Choroid plexus epithelial cell (primary cell): ENCODE data around the gene FAM234B.

Experiments
- DNase-seq: peaks from one replicate; pipeline ENCODE4 v3.0.0-alpha.2; 2010; ENCODE audit warnings: low read depth
- H3K4me3 ChIP-seq: 2 replicates; pipeline ENCODE4 v1.5.1; 2011; ENCODE audit warnings: low read depth, mild to moderate bottlenecking, control low read depth, low read length, moderate library complexity
- CTCF ChIP-seq: conservative IDR thresholded peaks from 2 replicates; pipeline ENCODE4 v1.5.1; 2011; ENCODE audit warnings: low read depth, mild to moderate bottlenecking, control low read depth, inconsistent platforms, low read length, moderate library complexity

The FAM234B gene

GRCh38 chr12:13102461-13103195, 58.4 kb downstream of the FAM234B start:
- peak; percentile 66 for DNase-seq

GRCh38 chr12:13103391-13104033, 59.3 kb downstream of the FAM234B start, which contains the start of gene GSG1:
Gene GSG1, minus strand, starts transcription at chr12:13103667. Its CDS starts 155 bp downstream, at chr12:13103512.
- H3K4me3 ChIP-seq = no peak within 1 kb of the TSS
- DNase-seq = no peak
- no peak for TF ChIP-seq CTCF

More at GRCh38 chr12:13102461-13103195, 58.4 kb downstream of the FAM234B start:
- H3K4me3 ChIP-seq = no peak overlapping the region
- no peak for TF ChIP-seq CTCF

- H3K4me3 ChIP-seq = no peak overlapping the region
- no peak for DNase-seq
- no peak for TF ChIP-seq CTCF
Measured at GRCh38 chr12:13104409-13104808, 60.2 kb downstream of the FAM234B start.

- no peak for TF ChIP-seq CTCF
- no peak overlapping the region for H3K4me3 ChIP-seq
- no peak for DNase-seq
Measured at GRCh38 chr12:13105781-13106180, 61.6 kb downstream of the FAM234B start.

- DNase-seq = no peak
- TF ChIP-seq CTCF = no peak
- H3K4me3 ChIP-seq = no peak overlapping the region
Measured at GRCh38 chr12:13106666-13107065, 62.5 kb downstream of the FAM234B start.

- TF ChIP-seq CTCF = no peak
- no peak for DNase-seq
- no peak overlapping the region for H3K4me3 ChIP-seq
Measured at GRCh38 chr12:13112968-13113367, 68.8 kb downstream of the FAM234B start.
